ENCODE data around the gene C16orf89. TPM values are rescaled to one million over a fixed set of nuclear protein-coding genes. Genes with fewer than 3 reads are reported as not detected.

C16orf89 gene
- total RNA-seq, 1 experiment from 2014 or later, result 0.49 TPM

- no peak overlapping the region for H2AFZ ChIP-seq (ENCODE audit: low read depth, low read length, poor library complexity, severe bottlenecking)
- H3K4me2 ChIP-seq (ENCODE audit: low read length), result no peak overlapping the region
- no peak overlapping the region for H3K4me3 ChIP-seq (replicated peaks in 1 of 2; ENCODE audit: low read depth in 1 of 2, low read length in 2 of 2)
- H3K36me3 ChIP-seq (ENCODE audit: control insufficient read depth in 1 of 2, insufficient read depth in 2 of 2, low read length in 2 of 2), result no peaks in the 10 kb centered on the region; a peak in 1 of 4 replicates
- no peaks in the 10 kb centered on the region for H4K20me1 ChIP-seq (ENCODE audit: insufficient read depth)
- no peaks in the 10 kb centered on the region for H3K4me1 ChIP-seq (ENCODE audit: control insufficient read depth in 1 of 2, insufficient read depth in 2 of 2, low read length in 2 of 2)
- no peak overlapping the region for H3K27ac ChIP-seq (ENCODE audit: low read depth, low read length)
- RAD21 ChIA-PET (ENCODE audit: low non-redundant PET in 1 of 2, low total read pairs in 2 of 2, uncharacterized antibody in 2 of 2, unreplicated experiment in 2 of 2), result no interaction called here
- H3K9me3 ChIP-seq (ENCODE audit: control insufficient read depth in 1 of 2, insufficient read depth in 1 of 2, low read depth in 1 of 2, low read length in 2 of 2), result no peaks in the 10 kb centered on the region
- ATAC-seq (peak; percentile 74), DNase-seq (ENCODE audit: low read depth, low spot score) (no peak)
- TF ChIP-seq EGR1 (IDR thresholded peaks at IDR 0.05; ENCODE audit: low read depth), result no peak
- TF ChIP-seq ZFX (IDR thresholded peaks at IDR 0.05), result no peak
- TF ChIP-seq SIN3A (IDR thresholded peaks at IDR 0.05; ENCODE audit: low read depth), result no peak
- TF ChIP-seq TCF7L2 (IDR thresholded peaks at IDR 0.05; ENCODE audit: borderline replicate concordance, extremely low read depth, insufficient read depth, insufficient read length), result no peak
- TF ChIP-seq EZH2 (IDR thresholded peaks at IDR 0.05), result no peak
- no peak for TF ChIP-seq POLR2AphosphoS5 (IDR thresholded peaks at IDR 0.05; ENCODE audit: low read depth, low read length)
- TF ChIP-seq, protein P1, sequence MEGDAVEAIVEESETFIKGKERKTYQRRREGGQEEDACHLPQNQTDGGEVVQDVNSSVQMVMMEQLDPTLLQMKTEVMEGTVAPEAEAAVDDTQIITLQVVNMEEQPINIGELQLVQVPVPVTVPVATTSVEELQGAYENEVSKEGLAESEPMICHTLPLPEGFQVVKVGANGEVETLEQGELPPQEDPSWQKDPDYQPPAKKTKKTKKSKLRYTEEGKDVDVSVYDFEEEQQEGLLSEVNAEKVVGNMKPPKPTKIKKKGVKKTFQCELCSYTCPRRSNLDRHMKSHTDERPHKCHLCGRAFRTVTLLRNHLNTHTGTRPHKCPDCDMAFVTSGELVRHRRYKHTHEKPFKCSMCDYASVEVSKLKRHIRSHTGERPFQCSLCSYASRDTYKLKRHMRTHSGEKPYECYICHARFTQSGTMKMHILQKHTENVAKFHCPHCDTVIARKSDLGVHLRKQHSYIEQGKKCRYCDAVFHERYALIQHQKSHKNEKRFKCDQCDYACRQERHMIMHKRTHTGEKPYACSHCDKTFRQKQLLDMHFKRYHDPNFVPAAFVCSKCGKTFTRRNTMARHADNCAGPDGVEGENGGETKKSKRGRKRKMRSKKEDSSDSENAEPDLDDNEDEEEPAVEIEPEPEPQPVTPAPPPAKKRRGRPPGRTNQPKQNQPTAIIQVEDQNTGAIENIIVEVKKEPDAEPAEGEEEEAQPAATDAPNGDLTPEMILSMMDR (IDR thresholded peaks at IDR 0.05 in 2 of 3, conservative IDR thresholded peaks at IDR 0.05 in 1 of 3; ENCODE audit: borderline replicate concordance in 1 of 3, insufficient read depth in 1 of 3, low read depth in 2 of 3, low read length in 2 of 3), result peak in 2 of 3 experiments; percentile 41; a peak in 2 of 6 replicates
- no peak for TF ChIP-seq ZBTB33 (IDR thresholded peaks at IDR 0.05; ENCODE audit: extremely low read depth, insufficient replicate concordance, low read length)
- TF ChIP-seq REST (IDR thresholded peaks at IDR 0.05; ENCODE audit: low read depth), result no peak
- no peak for TF ChIP-seq YY1 (IDR thresholded peaks at IDR 0.05; ENCODE audit: extremely low read depth, insufficient replicate concordance, low read depth, low read length)
- no peak for TF ChIP-seq POLR2A (IDR thresholded peaks at IDR 0.05; ENCODE audit: borderline replicate concordance, extremely low read depth, insufficient read depth, insufficient read length)
- peak; percentile 25; the same call in 1 of the 2 replicates for TF ChIP-seq RAD21 (IDR thresholded peaks at IDR 0.05; ENCODE audit: low read depth)
- no peak for TF ChIP-seq SRF (IDR thresholded peaks at IDR 0.05; ENCODE audit: low read depth)
- no peak for TF ChIP-seq ZNF274 (IDR thresholded peaks at IDR 0.05; ENCODE audit: low read depth, low read length)
- H3K27me3 ChIP-seq (ENCODE audit: insufficient read depth, low read length), result no peaks in the 10 kb centered on the region
- no peak overlapping the region for H3K9ac ChIP-seq (ENCODE audit: low read length)
- no TSS peak for BruUV-seq (replicated peaks)
- H3K79me2 ChIP-seq (ENCODE audit: insufficient read depth, low read length), result no peaks in the 10 kb centered on the region
- intact Hi-C loops (cut with micrococcal nuclease), result loop anchor here (10.0 kb wide), 1 partner anchor 310 kb away; no protein-coding TSS in a partner anchor
- no peaks in the 10 kb centered on the region for H3K9me2 ChIP-seq (ENCODE audit: insufficient read depth)
- POLR2A ChIA-PET, result no interaction called here
- CTCF ChIA-PET, result interaction anchor here (1.6 kb wide), 1 partner anchor 18 kb away, joined by 3 read pairs; no protein-coding TSS in a partner anchor
Observed at GRCh38 chr16:5025171-5025632, 40.6 kb downstream of the C16orf89 start.
